Omental fat pad (tissue), 4 donors: ENCODE data around the gene SMAD5. TPM values are rescaled to one million over a fixed set of nuclear protein-coding genes. Genes with fewer than 3 reads are reported as not detected.

Experiments
- ATAC-seq: fragments of 150-250 bp; one replicate; pipeline ENCODE4 v1.9.1; 2016; ENCODE audit warnings: mild to moderate bottlenecking, moderate library complexity; ENCODE audit not compliant: low FRiP score
- DNase-seq: peaks from one replicate; pipeline ENCODE4 v3.0.0-alpha.2; 2019; ENCODE audit warnings: low spot score
- CTCF ChIP-seq, 3 donors: fragments of 450-650 bp; IDR thresholded peaks; one replicate each; pipeline ENCODE4 v1.5.1; 2016 to 2017; ENCODE audit warnings: antibody characterized with exemption in 3 of 3, mild to moderate bottlenecking in 3 of 3, moderate library complexity in 2 of 3
- total RNA-seq, 4 donors: library from RNA; depleted of rRNA; stranded (reverse); fragments of >200 nt; gene quantifications; one replicate each; pipeline ENCODE4 v1.1.0, GENCODE V29; 2016

The SMAD5 gene
- total RNA-seq, 4 donors from 2014 or later = 36.9 to 64.9 (median 43.1) TPM

DNA sequence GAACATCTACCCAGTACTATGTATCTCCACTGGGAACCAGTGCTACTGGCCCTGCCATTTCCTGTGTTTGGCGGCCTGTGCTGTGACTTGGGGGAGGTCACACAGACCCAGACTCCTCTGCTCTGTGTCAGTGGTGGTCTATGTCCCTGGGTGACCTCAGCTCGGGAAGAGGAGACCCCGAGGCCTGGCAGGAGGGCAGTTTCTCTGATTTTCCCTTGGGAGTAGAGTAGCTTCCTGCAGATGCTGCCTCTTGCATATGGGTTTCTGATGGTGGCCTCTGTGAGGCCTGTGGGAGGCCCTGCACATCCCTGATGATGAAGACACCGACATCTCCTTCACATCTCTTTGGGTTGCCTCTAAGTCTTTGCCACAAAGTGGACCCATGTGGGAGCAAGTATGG is 73.3 kb downstream of the SMAD5 start:
- TF ChIP-seq CTCF (IDR thresholded peaks at IDR 0.05) = no peak
- DNase-seq = no peak
- no peak for ATAC-seq

DNA sequence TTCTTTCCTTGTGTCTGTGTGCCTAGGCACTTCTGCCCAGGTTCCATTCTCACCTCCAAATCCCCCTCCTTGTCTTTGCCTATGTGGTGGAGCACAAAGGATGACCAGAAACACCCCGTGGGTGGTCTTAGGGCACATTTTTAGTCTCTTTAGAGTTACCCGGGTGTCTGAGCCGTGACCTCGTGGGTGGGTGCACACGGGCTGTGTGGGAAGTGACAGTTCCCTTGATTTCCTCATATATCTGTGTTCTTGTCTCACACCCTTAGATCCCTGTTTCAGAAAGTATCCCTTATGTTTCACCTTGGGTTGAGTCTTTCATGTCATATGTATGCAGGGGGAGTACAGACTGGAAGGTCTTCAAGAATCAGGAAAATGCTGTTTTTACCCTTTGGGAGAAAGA is 73.7 kb downstream of the SMAD5 start:
- DNase-seq (no peak), ATAC-seq (no peak)
- TF ChIP-seq CTCF (IDR thresholded peaks at IDR 0.05) = no peak

DNA sequence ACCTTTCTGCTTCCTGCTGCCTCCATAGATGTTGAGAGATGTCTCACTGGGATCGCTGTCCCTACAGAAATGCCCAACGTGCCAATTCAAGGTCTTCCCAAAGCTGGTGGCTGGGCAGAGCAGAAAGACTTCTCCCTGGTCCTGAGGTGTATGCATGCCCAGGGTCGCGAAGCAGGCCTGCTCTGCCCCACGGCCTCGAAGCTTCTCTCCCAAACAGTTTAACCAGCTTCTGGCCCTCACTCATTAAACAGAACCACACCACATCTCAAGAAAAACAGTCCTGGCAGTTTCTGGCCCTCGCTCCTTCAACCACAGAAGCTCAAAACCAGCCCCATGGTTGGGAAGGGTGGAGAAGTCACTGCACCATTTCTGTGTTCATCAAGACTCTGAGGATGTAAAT is 75.0 kb downstream of the SMAD5 start:
- TF ChIP-seq CTCF (IDR thresholded peaks at IDR 0.05) = no peak
- DNase-seq = no peak
- no peak for ATAC-seq

DNA sequence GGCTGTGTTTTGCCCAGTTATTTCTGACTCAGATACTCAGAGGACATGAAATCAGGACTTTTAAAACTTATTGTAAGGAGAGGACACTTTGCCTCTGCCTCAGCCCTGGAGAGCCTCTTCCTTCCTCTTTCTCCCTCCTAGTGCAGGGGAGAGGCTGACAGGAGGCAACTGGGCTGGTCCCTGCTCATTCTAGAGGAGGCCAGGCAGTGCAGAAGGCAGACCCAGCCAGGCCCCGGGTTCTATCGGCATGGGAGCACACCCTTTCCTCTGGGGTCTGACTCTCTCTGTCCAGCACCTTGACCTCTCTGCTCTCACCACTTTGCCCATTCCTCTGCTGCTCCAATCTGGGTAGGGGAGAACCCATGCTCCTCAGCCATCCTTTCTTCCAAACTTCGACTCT is 76.3 kb downstream of the SMAD5 start:
- TF ChIP-seq CTCF (IDR thresholded peaks at IDR 0.05) = no peak
- ATAC-seq (no peak), DNase-seq (no peak)

GRCh38 chr5:136209346-136209910 is 76.8 kb downstream of the SMAD5 start:
- TF ChIP-seq CTCF (IDR thresholded peaks at IDR 0.05) = no peak
- ATAC-seq = no peak
- no peak for DNase-seq

DNA sequence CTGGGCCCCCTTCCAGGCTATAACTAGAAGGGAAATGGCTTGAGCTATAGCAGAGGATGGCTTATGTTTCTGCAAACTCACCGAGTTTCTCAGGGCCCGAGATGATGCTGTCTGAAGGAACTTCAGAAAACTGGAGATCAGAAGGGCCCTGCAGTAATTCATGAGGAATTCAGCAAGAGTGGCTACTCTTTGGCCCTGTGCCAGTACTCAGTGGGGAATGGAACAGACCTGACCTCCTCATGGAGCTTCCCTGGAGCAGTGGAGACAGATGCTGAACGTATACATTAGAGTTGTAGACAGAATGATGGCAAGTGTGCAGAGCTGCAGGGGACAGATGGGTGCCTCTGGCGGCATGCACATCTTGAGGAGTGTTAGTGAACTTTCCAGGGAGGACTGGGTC is 77.6 kb downstream of the SMAD5 start:
- TF ChIP-seq CTCF (IDR thresholded peaks at IDR 0.05) = no peak
- DNase-seq = no peak

GRCh38 chr5:136211282-136212040 is 78.8 kb downstream of the SMAD5 start:
- no peak for ATAC-seq
- no peak for TF ChIP-seq CTCF (IDR thresholded peaks at IDR 0.05)
- no peak for DNase-seq

More for the DNA sequence above, 77.6 kb downstream of the SMAD5 start:
- no peak for ATAC-seq
